Endothelial cell of umbilical vein (primary cell): Measurements from ENCODE around the gene SDK2. TPM values are rescaled to one million over a fixed set of nuclear protein-coding genes. Genes with fewer than 3 reads are reported as not detected.

Source experiments
- BruUV-seq: library from RNA; stranded (reverse); fragments of 400-500 nt; replicated peaks from 2 replicates; lab custom pipeline; 2021; lab: Mats Ljungman, UMichigan
- CTCF ChIA-PET: fragments of 300-600, 350-600 bp; sonication (Branson Sonifier 250); formaldehyde crosslinking; loops from one replicate; lab custom pipeline; 2021; ENCODE audit warnings: antibody characterized with exemption, inconsistent platforms; lab: Charles Lee
- POLR2A ChIA-PET: fragments of 300-600, 350-600 bp; sonication (Branson Sonifier 250); formaldehyde crosslinking; loops from one replicate; lab custom pipeline; 2021; ENCODE audit warnings: antibody characterized with exemption, inconsistent platforms; lab: Charles Lee
- DNase-seq: peaks from one replicate; pipeline ENCODE4 v3.0.0-alpha.2; 2011; ENCODE audit warnings: low read depth, low spot score
- FAIRE-seq: peaks from 2 replicates; lab custom pipeline; 2011; peaks lifted over from hg19 to GRCh38; lab: Jason Lieb, UNC
- H2AFZ ChIP-seq: 2 replicates; pipeline ENCODE4 v1.6.0; 2012; ENCODE audit warnings: low read depth, low read length, control low read depth, inconsistent platforms
- H3K27ac ChIP-seq: 2 replicates; pipeline ENCODE4 v1.5.1; 2011; ENCODE audit warnings: low read depth, mild to moderate bottlenecking, control low read depth, low read length, moderate library complexity; ENCODE audit not compliant: insufficient read depth
- H3K27me3 ChIP-seq, 2 experiments: 2 replicates each; pipeline versions ENCODE4 v1.6.0 to v1.6.1; 2011; ENCODE audit warnings: low read length in 2 of 2, mixed read lengths in 1 of 2; ENCODE audit not compliant: control insufficient read depth in 2 of 2, insufficient read depth in 2 of 2
- H3K36me3 ChIP-seq, 2 experiments: 2 replicates in 1 of 2; 3 replicates in 1 of 2; pipeline ENCODE4 v1.5.1; 2011; ENCODE audit warnings: low read length in 2 of 2, mild to moderate bottlenecking in 1 of 2, moderate library complexity in 1 of 2; ENCODE audit not compliant: control insufficient read depth in 2 of 2, insufficient read depth in 2 of 2; ENCODE audit errors: extremely low read depth in 1 of 2
- H3K4me1 ChIP-seq: 3 replicates; pipeline ENCODE4 v1.5.1; 2011; ENCODE audit warnings: mild to moderate bottlenecking, low read length; ENCODE audit not compliant: control insufficient read depth, insufficient read depth; ENCODE audit errors: extremely low read depth
- H3K4me2 ChIP-seq: 2 replicates; pipeline ENCODE4 v1.6.1; 2011; ENCODE audit warnings: low read length, control low read depth, mixed read lengths; ENCODE audit not compliant: insufficient read depth
- H3K4me3 ChIP-seq, 3 experiments: fragments of 200-600 bp in 1 of 3; sonication (generic), shearing (Covaris generic) in 1 of 3; replicated peaks in 1 of 3; 2 replicates each; pipeline ENCODE4 v1.5.1; 2011 to 2016; ENCODE audit warnings: control low read depth in 3 of 3, low read length in 3 of 3, mild to moderate bottlenecking in 2 of 3, inconsistent platforms in 1 of 3, low read depth in 1 of 3, moderate library complexity in 1 of 3; ENCODE audit not compliant: insufficient read depth in 1 of 3
- H3K79me2 ChIP-seq: 2 replicates; pipeline ENCODE4 v1.6.0; 2012; ENCODE audit warnings: low read length, inconsistent platforms; ENCODE audit not compliant: control insufficient read depth, insufficient read depth
- H3K9ac ChIP-seq: replicated peaks from 2 replicates; pipeline ENCODE3; 2011; ENCODE audit warnings: low read length, control low read depth; ENCODE audit not compliant: insufficient read depth; ENCODE audit errors: extremely low read depth
- H3K9me1 ChIP-seq: replicated peaks from 3 replicates; pipeline ENCODE4 v1.6.0; 2011; ENCODE audit warnings: mild to moderate bottlenecking, low read length; ENCODE audit not compliant: control insufficient read depth, insufficient read depth; ENCODE audit errors: extremely low read depth
- H3K9me3 ChIP-seq: replicated peaks from 2 replicates; pipeline ENCODE4 v1.5.1; 2012; ENCODE audit warnings: low read length, inconsistent platforms; ENCODE audit not compliant: control insufficient read depth, insufficient read depth
- H4K20me1 ChIP-seq: replicated peaks from 2 replicates; pipeline ENCODE3; 2011; ENCODE audit warnings: mild to moderate bottlenecking, low read length; ENCODE audit not compliant: control insufficient read depth, insufficient read depth; ENCODE audit errors: extremely low read depth
- CTCF ChIP-seq, 2 donors: IDR thresholded peaks; 1 replicate in 1 of 2; 2 replicates in 1 of 2; pipeline ENCODE4 v1.5.1; 2011; ENCODE audit warnings: low read length in 2 of 2, mild to moderate bottlenecking in 2 of 2, moderate library complexity in 2 of 2, control low read depth in 1 of 2, inconsistent platforms in 1 of 2, low read depth in 1 of 2; ENCODE audit not compliant: insufficient read depth in 1 of 2; ENCODE audit errors: extremely low read depth in 1 of 2
- EZH2 ChIP-seq: IDR thresholded peaks from 2 replicates; pipeline ENCODE4 v1.6.1; 2012; ENCODE audit warnings: borderline replicate concordance, low read depth, mild to moderate bottlenecking, moderate library complexity, low read length, inconsistent platforms; ENCODE audit not compliant: severe bottlenecking
- FOS ChIP-seq: IDR thresholded peaks from 2 replicates; pipeline ENCODE4 v1.6.1; 2011; ENCODE audit warnings: mild to moderate bottlenecking, low read length, moderate library complexity, borderline replicate concordance; ENCODE audit not compliant: insufficient read depth
- GATA2 ChIP-seq: IDR thresholded peaks from 2 replicates; pipeline ENCODE4 v1.7.0; 2011; ENCODE audit warnings: low read depth, mild to moderate bottlenecking, moderate library complexity, mixed read lengths, low read length; ENCODE audit not compliant: insufficient read length, insufficient read depth
- MAX ChIP-seq: IDR thresholded peaks from 2 replicates; pipeline ENCODE4 v1.6.1; 2011; ENCODE audit not compliant: insufficient read depth, insufficient read length
- POLR2AphosphoS5 ChIP-seq: IDR thresholded peaks from 2 replicates; pipeline ENCODE4 v1.6.1; 2012; ENCODE audit warnings: low read depth, mild to moderate bottlenecking, control low read depth, low read length, moderate library complexity; ENCODE audit not compliant: insufficient read depth
- dilution Hi-C: fragments of 300-500 bp; cut with MboI; formaldehyde crosslinking; loops from one replicate; pipeline ENCODE4 v1.15.0; 2019; ENCODE audit warnings: low sequenced_read_pairs; ENCODE audit not compliant: extremely low pct_ligation_motif_present
- intact Hi-C: fragments of 100-400 bp; cut with micrococcal nuclease; formaldehyde crosslinking; loops from one replicate; pipeline ENCODE4 v1.10.0; 2022
- polyA plus RNA-seq, 4 experiments: library from polyadenylated mRNA; depleted of rRNA in 3 of 4; stranded (reverse) in 3 of 4; unstranded in 1 of 4; fragments of >200 nt; gene quantifications; 2 replicates each; pipeline versions ENCODE4 v1.2.1 to v1.2.3, GENCODE V29; 2011 to 2012; ENCODE audit warnings: missing spikeins in 1 of 4
- total RNA-seq: library from RNA; stranded (reverse); gene quantifications from 2 replicates; pipeline ENCODE4 v1.2.3, GENCODE V29; 2021

Gene SDK2
- total and polyA plus RNA-seq, 2 donors (not counting 3 experiments of a cell fraction or from before 2014, with no cell fraction given): not detected

GRCh38 chr17:73496232-73496631 lies 148.0 kb downstream of the SDK2 start:
- Histone ChIP-seq H3K4me2 (no peak overlapping the region), H3K9ac (no peak overlapping the region), H4K20me1 (no peaks in the 10 kb centered on the region), H3K36me3 (no peaks in the 10 kb centered on the region), H3K4me1 (no peaks in the 10 kb centered on the region), H2AFZ (no peak overlapping the region), H3K4me3 (no peak overlapping the region), H3K9me1 (no peaks in the 10 kb centered on the region), H3K27me3 (no peaks in the 10 kb centered on the region), H3K9me3 (no peaks in the 10 kb centered on the region), H3K79me2 (no peaks in the 10 kb centered on the region), H3K27ac (no peak overlapping the region)
- DNase-seq: no peak
- ChIA-PET POLR2A (no interaction called here), CTCF (no interaction called here)
- intact Hi-C loops (no loop called here), dilution Hi-C loops (no loop called here)
- BruUV-seq: no TSS peak
- FAIRE-seq: no peak
- TF ChIP-seq GATA2 (no peak), EZH2 (no peak), POLR2AphosphoS5 (no peak)

GRCh38 chr17:73495641-73496040 lies 148.6 kb downstream of the SDK2 start:
- Histone ChIP-seq H3K9me3 (no peaks in the 10 kb centered on the region), H3K27ac (no peak overlapping the region), H4K20me1 (no peaks in the 10 kb centered on the region), H3K4me2 (no peak overlapping the region), H2AFZ (no peak overlapping the region), H3K9ac (no peak overlapping the region), H3K9me1 (no peaks in the 10 kb centered on the region), H3K36me3 (no peaks in the 10 kb centered on the region), H3K4me3 (no peak overlapping the region), H3K4me1 (no peaks in the 10 kb centered on the region), H3K27me3 (no peaks in the 10 kb centered on the region), H3K79me2 (no peaks in the 10 kb centered on the region)
- POLR2A ChIA-PET: no interaction called here
- dilution Hi-C loops (no loop called here), intact Hi-C loops (no loop called here)
- CTCF ChIA-PET: no interaction called here
- no peak for DNase-seq
- FAIRE-seq: no peak
- BruUV-seq: no TSS peak
- TF ChIP-seq FOS: no peak
- no peak for TF ChIP-seq MAX
- TF ChIP-seq CTCF (IDR thresholded peaks at IDR 0.05; ENCODE audit: extremely low read depth in 1 of 2, insufficient read depth in 1 of 2, low read depth in 1 of 2, low read length in 2 of 2): no peak
